NCI-H82 treated with DMSO at 0.1 percent for 48 hours (cell line): ENCODE data around the gene RPL27.
A peak's percentile ranks its signal among the peaks of the same experiment; 100 is the strongest.
"Not testable (repeated sequence)": the region's sequence is repeated elsewhere in the genome, so short reads cannot be mapped to it uniquely, and the experiment has no call there.

Experiments
- DNase-seq: peaks from one replicate; lab custom pipeline; 2025; ENCODE audit not compliant: unreplicated experiment; lab: John Stamatoyannopoulos, UW

The RPL27 gene

DNA sequence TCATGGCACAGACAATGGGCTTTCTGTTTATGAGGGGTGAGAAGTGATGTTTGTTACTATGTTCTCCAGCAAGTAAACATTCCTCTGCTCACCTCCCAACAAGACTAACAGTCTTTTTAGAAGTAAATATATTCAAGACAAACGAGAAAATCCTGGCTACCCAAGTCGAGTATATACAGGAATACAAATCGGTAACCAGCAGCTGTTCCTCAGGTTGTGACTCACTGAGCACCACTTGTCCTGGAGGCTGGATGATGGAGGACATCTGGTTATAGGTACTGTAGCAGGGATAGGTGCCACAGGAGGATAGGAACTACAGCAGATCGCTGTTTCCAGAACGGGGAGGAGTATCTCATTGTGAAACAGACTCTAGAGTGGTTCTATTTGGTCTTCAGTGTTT, 5.3 kb upstream of the RPL27 start:
- no peak for DNase-seq

DNA sequence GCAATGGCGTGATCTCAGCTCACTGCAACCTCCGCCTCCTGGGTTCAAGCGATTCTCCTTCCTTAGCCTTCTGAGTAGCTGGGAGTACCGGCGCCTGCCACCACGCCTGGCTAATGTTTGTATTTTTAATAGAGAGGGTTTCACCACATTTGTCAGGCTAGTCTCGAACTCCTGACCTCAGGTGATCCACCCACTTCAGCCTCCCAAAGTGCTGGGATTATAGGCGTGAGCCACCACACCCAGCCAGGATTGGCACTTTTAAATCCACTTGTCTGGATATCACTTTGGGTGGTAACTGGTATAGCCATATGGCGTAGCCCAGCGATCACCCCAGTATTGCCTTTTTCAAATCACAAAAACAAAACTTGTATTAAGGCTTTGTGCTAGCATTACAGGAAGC, 4.3 kb upstream of the RPL27 start:
- DNase-seq = not testable (repeated sequence)

DNA sequence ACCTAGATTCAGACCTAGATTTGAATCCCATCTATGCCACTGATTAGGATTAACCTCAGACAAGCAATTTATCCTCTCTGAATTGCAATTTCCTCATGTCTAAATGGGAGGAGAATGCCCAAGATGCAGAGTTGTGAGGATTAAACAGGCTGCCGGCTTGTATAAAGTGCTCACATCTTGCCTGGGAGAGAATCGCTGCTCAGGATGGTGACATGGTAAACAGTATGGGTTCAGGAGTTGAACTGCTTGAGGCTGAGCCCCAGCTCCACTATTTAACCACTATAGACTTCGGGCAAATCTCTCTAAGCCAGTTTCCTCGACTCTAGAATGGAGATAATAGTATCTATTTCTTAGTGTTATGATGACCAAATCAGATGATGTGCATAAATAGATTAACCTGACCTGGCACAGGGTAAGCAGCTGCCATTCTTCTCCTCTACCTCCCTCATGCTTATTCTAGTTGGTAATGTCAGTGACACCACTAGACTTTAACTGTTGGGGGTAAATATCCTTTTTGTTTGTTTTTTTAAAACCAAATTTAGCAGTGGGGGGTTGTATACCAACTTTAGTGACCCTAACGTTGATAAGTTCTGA, 732 bp upstream of the RPL27 start:
- peak; percentile 72 for DNase-seq

DNA sequence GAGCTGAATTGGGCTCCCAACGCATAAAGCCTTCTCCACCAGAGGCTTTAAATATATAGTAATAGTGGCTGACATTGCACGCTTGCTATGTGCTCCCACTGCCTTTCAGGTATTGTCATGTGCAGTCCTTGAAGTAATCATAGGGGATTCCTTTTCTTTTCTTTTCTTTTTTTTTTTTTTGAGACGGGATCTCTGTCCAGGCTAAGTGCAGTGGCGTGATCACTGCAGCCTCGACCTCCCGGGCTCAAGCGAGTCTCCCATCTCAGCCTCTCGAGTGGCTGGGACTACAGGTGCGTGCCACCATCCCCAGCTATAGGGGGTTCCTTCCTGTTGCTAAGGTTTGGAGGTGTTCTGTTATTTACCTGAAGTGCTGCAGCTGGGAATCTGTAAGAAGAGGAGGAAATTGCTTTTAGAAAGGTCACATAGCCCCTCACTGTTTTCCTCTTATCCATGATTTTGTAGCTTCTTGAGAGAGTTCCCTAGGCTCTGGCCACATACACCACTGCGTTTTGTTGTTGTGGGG, 845 bp downstream of the RPL27 start:
- DNase-seq = no peak

DNA sequence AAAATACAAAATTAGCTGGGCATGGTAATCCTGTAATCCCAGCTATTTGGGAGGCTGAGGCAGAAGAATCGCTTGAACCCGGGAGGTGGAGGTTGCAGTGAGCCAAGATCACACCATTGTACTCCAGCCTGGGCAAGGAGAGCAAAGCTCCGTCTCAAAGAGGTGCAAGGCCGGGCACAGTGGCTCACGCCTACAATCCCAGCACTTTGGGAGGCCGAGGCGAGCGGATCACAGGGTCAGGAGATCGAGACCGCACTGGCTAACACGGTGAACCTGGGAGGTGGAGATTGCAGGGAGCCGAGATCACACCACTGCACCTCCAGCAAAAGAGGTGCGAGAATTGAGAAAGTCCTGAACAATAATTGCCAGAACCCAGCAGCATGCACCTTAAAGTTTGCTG, 2.7 kb downstream of the RPL27 start:
- not testable (repeated sequence) for DNase-seq

DNA sequence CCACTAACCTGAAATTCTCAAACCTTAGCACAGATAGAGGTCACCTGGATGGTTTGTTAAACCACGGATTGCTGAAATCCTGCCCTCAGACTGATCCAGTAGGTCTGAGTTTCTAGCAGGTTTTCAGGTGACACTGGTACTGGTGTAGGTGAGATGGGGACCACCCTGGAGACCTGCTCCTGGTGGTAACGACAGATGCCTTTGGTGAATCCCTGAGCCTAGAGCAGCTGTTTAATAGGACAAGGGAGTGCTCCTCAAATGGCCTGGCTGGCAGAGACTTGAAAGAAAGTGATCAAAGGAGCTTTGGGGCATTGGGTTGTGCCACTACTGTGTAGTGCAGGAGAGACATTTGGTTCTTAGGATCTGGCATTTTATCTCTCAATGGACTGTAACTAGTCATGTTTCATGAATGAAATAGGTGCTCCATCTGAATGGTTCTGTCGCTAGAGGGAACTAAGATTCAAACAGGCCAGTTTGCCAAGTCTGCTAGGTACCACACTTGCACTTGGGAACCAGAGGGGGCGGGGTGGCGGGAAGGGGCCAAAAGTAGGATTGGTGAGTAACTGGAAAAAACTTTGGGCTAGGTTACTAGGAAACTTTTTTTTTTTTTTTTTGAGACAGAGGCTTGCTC, 5.4 kb downstream of the RPL27 start:
- DNase-seq = no peak

DNA sequence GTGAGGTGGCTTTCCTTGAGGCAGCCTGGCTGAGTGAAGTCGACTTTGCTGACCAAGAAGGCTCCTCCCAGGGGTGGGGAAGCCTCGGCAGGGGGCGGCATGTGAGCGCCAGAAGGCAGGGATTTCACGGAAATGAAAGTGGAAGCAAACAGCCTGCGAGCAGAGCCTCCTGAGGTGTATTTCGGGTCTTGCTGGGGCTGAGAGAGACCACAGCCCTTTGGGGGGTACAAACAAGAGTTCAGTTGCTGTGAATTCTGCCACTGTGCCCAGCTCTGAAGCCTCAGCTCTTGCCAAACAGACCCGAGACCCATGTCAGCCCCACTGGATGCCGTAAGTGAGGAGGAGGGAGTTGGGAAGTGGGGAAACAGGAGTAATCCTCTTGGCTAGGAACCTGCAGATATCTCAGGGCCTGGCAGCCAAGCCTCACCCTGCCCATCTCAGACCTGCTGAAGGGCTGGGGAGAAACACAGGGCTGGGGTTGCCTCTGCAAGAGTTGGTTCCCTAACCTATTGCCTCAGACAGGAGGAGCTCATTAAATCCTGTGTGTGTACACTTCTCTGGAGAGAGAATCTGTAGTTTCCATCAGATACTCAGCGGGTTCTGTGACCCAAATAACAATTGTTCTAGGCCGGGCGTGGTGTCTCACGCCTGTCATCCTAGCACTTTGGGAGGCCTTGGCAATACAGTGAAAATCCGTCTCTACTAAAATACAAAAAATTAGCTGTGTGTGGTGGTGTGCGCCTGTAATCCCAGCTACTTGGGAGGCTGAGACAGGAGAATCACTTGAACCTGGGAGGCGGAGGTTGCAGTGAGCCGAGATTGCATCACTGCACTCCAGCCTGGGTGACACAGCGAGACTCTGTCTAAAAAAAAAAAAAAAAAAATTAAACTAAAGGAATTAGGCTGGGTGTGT, 8.7 kb downstream of the RPL27 start, which contains the start of gene IFI35:
IFI35 (plus strand) TSS at position 146 of the 913 bp plus-strand sequence; CDS start at position 310, 164 bp downstream.
- DNase-seq = peak; percentile 58

DNA sequence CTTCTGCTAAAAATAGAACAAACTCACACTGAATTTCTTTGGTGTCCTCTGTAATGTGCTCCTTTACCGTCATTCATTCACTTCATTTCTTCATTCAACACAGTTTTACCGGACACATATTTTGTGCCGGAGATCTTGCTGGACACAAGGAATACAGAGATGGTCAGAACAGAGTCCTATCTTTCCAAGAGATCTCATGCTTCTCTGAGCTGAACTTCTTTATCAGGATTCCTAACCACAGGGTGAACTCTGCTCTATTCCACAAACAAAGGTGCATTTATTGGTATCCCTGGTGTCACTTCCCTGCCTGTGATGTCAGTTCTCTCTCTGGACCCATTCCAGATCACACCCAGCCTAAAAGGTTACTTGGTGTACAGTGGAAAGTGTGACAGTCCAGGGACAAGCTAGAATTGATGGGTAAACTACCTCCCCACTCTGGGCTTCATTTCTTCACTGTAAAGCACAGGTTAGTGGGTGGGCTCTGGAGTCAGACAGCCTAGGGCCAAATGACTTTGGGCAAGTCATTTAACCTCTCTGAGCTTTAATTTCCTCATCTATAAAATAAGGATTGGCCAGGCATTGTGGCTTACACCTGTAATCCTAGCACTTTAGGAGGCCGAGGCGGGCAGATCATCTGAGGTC, 12.6 kb downstream of the RPL27 start:
- no peak for DNase-seq

DNA sequence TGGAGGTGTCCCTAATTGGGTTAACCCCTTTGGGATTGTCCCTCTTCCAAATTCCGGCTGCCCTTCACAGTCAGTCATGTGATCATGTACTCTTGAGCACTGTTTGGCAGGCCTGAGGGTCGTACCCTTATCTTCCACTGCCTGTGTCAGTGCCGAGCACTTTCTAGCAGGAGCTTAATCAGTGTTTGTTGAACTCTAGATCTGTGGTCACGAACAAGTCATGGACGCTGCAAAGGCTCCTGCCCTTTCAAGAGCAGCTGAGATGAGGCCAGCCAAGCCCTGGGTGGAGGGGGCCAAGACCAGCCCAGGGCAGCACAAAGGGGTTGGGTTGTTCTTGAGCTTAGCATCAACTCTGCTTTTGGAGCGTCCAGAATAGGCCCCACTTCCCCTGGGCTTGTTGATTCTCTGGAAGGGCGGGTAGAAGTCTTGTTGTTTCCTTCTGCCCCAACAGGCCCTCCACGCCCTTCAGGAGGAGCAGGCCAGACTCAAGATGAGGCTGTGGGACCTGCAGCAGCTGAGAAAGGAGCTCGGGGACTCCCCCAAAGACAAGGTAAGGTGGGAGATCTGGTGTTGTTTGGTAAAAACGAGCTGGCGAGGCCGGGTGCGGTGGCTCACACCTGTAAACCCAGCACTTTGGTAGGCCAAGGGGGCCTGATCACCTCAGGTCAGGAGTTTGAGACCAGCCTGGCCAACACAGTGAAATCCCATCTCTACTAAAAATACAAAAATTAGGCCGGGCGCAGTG, 13.7 kb downstream of the RPL27 start:
- no peak for DNase-seq

DNA sequence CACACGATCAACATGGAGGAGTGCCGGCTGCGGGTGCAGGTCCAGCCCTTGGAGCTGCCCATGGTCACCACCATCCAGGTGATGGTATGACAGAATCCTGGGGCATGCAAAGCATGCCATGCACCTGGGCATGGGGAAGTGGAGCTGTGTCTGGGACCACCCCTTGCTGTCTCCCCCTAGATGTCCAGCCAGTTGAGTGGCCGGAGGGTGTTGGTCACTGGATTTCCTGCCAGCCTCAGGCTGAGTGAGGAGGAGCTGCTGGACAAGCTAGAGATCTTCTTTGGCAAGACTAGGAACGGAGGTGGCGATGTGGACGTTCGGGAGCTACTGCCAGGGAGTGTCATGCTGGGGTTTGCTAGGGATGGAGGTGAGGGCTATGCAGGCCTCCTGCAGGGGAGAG, 15.1 kb downstream of the RPL27 start:
- DNase-seq = no peak

DNA sequence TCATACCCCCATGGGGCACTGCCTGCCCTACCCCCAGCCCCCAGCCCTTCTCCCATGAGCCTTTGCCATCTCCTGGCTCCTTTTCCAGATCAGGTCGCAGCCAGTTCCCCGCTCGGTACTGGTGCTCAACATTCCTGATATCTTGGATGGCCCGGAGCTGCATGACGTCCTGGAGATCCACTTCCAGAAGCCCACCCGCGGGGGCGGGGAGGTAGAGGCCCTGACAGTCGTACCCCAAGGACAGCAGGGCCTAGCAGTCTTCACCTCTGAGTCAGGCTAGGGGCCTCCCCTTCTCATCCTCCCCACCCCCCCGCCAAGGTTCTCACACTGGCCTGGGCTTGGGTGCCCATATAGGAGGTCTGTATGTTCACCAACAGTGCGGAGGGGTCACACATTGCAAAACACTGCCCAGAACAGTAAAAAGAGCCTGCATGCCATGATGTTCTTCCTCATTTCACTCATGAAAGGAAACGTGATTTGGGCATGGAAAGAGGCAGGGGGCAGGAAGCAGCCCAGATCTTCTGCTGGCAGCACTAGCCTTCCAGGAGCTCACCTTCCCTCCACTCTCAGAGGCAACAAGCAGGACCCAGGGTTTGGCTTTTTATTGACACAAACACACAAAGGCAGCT, 15.9 kb downstream of the RPL27 start:
- DNase-seq = no peak

DNA sequence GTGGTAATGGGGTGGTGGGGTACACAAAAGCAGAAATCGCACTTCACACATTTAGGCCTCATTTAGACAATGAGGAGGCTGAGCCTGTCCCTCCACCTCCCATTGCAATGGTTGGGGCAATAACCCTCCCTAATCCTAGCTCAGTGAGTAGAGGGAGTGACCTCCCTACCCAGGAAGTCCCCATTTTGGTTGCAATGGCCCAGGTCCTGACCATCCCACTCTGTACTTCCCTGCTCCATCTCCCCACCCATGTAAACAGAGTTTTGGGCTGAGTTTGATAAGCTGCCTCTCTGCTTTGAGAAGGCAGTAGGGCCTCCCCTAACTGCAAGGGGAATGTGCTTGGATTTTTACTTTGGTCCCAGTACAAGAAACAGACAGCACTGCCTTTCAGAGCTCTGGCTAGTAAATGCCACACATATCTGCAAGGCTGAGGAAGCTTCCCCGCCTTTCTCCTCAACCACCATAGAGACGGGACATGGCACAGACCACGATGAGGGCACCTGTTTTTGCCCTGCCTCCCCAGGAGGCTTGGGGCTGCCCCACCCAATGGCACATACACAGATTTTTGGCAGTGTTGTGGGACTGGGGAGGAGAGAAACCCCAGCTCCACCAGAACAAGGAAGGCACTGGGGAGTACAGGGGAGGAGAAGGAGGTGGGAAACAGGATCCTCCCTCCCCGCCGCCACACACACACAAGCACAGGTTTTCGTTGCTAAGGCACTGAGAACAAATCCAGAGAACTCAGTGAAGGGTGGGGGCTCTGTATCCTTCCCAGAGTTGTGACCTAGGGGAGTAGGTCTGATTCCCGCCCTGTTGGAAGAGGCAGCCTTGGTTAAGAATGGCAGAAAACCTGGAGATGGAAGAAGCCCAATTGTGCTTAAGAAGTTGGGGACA, 16.7 kb downstream of the RPL27 start:
- no peak for DNase-seq

DNA sequence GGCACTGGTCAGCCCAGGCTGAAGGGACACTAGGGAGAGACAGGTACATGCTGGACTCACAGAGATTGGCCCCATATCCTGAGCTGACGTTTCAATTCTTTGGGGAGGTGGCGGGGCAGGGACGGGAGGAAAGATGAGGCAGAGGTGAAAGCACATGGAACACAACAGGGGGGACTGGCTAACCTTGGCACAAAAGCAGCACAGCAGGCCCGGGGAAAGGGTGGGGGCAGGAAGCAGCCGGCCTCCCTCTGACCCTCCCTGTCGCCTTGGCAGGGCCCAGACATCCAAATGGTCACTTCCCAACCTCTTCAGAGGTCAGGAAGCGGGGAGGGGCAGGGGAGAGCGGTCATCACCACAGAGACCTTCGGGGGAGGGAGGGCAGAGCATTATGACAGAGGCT, 17.4 kb downstream of the RPL27 start:
- DNase-seq = no peak

DNA sequence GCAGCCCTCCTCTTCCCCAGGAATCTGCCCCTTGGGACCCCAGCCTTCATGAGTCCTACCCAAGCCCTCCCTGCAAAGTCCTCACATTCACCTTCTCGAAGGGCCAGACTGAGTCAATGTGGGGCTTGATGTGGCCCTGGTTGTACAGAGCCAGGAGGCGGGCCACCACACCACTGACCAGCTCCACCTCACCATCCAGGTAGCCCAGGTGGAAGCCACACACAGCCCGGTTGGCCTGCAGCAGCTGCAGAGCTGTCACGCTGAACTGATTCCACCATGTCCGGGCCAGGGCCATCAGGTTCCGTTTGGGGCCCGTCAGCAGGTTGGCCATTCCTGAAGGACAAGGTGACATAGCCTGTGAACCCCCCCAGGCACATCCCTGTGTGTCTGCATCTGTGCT, 18.0 kb downstream of the RPL27 start:
- no peak for DNase-seq

DNA sequence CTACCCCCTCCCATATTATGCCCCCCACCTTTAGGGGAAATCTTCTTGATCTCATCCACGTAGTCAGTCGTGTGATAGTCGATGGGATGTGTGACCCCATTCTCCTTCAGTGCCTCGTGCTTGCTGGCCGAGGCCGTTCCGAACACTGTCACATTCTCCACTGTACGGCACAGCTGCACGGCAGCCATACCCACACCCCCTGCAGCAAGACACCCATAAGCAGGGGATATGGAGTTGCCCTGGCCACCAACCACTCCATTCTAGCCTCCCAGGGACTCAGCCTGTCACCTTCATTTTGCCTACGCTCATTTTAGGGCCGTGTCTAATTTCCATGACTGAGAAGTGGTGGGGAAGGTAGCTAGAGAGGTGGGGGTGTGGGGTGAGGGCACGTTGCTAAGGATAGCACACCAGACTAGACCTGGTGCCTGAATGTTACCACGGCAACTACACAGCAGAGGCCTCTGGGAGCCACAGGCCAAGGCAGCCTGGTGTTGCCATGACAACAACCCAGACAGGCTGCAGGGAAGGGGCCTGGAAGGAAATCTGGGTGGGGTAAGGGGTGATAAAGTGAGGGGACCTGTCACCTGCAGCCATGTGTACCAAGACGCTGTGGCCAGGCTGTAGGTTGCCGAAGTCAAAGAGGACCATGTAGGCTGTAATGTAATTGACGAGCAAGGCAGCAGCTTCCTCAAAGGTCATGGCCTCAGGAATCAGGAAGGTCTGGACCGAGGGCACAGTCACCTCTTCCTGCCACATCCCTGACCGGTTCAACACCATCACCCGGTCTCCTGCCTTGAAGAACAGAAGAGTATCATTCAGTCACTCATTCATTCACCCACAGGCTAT, 20.0 kb downstream of the RPL27 start:
- DNase-seq = no peak

DNA sequence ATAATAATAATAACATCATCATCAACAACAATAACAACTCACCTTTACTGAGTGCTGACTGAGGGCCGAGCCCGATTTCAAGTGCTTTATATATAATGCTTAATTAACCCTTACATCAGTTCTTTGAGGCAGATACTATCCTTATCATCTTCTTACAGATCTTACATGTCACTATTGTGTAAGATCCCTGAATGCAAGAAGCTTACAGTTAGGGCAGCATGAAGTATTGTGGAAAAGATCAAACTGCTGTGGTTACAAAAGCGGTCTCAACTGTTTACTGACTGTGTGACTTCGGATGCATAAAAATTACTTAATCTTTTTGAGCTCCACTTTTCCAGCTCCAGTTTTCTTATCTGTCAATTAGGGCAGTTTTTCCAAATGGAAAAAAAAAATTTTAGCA, 20.7 kb downstream of the RPL27 start:
- DNase-seq = no peak

DNA sequence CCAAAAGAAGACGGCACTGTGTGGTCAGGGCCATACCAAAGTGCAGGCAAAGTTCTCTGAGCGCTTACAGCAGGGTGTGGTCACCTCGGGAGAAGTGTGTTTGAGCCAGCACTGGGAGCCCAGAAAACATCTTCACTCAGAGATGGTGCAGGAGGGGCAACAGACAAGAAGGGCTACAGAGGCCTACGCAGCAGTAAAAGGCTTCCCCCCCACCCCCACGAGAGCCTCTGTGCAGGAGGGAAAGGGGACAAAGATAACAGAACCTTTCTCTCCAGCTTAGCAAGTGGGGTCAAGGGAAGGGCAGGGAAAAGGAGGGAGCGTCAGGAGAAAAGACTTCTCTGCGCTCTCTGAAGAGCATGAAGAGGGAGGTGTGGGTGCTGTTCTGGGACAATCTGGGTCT, 21.2 kb downstream of the RPL27 start:
- DNase-seq = no peak

DNA sequence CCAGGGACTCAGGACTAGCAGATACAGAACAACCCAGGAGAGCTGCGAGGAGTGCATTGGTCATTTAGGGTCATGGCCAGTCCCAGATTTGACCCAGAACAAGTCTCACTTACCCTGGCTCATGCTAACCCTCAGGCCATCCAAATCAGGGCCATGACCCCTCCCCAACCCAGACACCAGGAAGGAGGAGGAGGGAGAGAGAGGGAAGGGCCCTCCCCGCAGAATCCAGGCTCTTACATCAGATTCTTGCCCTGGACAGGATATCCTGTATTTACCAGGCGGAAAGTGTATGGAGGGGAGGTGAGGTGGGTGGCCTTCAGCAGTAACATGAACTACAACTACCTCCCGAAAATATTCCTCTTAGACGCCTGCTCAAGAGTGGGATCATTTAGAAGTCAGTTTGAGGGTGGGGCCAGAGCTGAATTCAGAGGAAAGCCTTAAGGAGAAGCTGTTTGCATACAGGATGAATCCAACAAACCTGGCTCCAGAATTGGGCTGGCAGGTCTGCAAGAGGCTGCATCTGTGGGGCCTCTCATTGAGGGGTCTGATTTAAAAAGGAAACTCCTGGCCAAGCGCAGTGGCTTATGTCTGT, 21.9 kb downstream of the RPL27 start:
- no peak for DNase-seq
